Endothelial cell of umbilical vein (primary cell): Measurements from ENCODE around the gene CBL. TPM values are rescaled to one million over a fixed set of nuclear protein-coding genes. Genes with fewer than 3 reads are reported as not detected.

Source experiments
- BruUV-seq: library from RNA; stranded (reverse); fragments of 400-500 nt; replicated peaks from 2 replicates; lab custom pipeline; 2021; lab: Mats Ljungman, UMichigan
- CTCF ChIA-PET: fragments of 300-600, 350-600 bp; sonication (Branson Sonifier 250); formaldehyde crosslinking; loops from one replicate; lab custom pipeline; 2021; ENCODE audit warnings: antibody characterized with exemption, inconsistent platforms; lab: Charles Lee
- POLR2A ChIA-PET: fragments of 300-600, 350-600 bp; sonication (Branson Sonifier 250); formaldehyde crosslinking; loops from one replicate; lab custom pipeline; 2021; ENCODE audit warnings: antibody characterized with exemption, inconsistent platforms; lab: Charles Lee
- DNase-seq: peaks from one replicate; pipeline ENCODE4 v3.0.0-alpha.2; 2011; ENCODE audit warnings: low read depth, low spot score
- FAIRE-seq: peaks from 2 replicates; lab custom pipeline; 2011; peaks lifted over from hg19 to GRCh38; lab: Jason Lieb, UNC
- H2AFZ ChIP-seq: 2 replicates; pipeline ENCODE4 v1.6.0; 2012; ENCODE audit warnings: low read depth, low read length, control low read depth, inconsistent platforms
- H3K27ac ChIP-seq: 2 replicates; pipeline ENCODE4 v1.5.1; 2011; ENCODE audit warnings: low read depth, mild to moderate bottlenecking, control low read depth, low read length, moderate library complexity; ENCODE audit not compliant: insufficient read depth
- H3K27me3 ChIP-seq, 2 experiments: 2 replicates each; pipeline versions ENCODE4 v1.6.0 to v1.6.1; 2011; ENCODE audit warnings: low read length in 2 of 2, mixed read lengths in 1 of 2; ENCODE audit not compliant: control insufficient read depth in 2 of 2, insufficient read depth in 2 of 2
- H3K36me3 ChIP-seq, 2 experiments: 2 replicates in 1 of 2; 3 replicates in 1 of 2; pipeline ENCODE4 v1.5.1; 2011; ENCODE audit warnings: low read length in 2 of 2, mild to moderate bottlenecking in 1 of 2, moderate library complexity in 1 of 2; ENCODE audit not compliant: control insufficient read depth in 2 of 2, insufficient read depth in 2 of 2; ENCODE audit errors: extremely low read depth in 1 of 2
- H3K4me1 ChIP-seq: 3 replicates; pipeline ENCODE4 v1.5.1; 2011; ENCODE audit warnings: mild to moderate bottlenecking, low read length; ENCODE audit not compliant: control insufficient read depth, insufficient read depth; ENCODE audit errors: extremely low read depth
- H3K4me2 ChIP-seq: 2 replicates; pipeline ENCODE4 v1.6.1; 2011; ENCODE audit warnings: low read length, control low read depth, mixed read lengths; ENCODE audit not compliant: insufficient read depth
- H3K4me3 ChIP-seq, 3 experiments: fragments of 200-600 bp in 1 of 3; sonication (generic), shearing (Covaris generic) in 1 of 3; replicated peaks in 1 of 3; 2 replicates each; pipeline ENCODE4 v1.5.1; 2011 to 2016; ENCODE audit warnings: control low read depth in 3 of 3, low read length in 3 of 3, mild to moderate bottlenecking in 2 of 3, inconsistent platforms in 1 of 3, low read depth in 1 of 3, moderate library complexity in 1 of 3; ENCODE audit not compliant: insufficient read depth in 1 of 3
- H3K79me2 ChIP-seq: 2 replicates; pipeline ENCODE4 v1.6.0; 2012; ENCODE audit warnings: low read length, inconsistent platforms; ENCODE audit not compliant: control insufficient read depth, insufficient read depth
- H3K9ac ChIP-seq: replicated peaks from 2 replicates; pipeline ENCODE3; 2011; ENCODE audit warnings: low read length, control low read depth; ENCODE audit not compliant: insufficient read depth; ENCODE audit errors: extremely low read depth
- H3K9me1 ChIP-seq: replicated peaks from 3 replicates; pipeline ENCODE4 v1.6.0; 2011; ENCODE audit warnings: mild to moderate bottlenecking, low read length; ENCODE audit not compliant: control insufficient read depth, insufficient read depth; ENCODE audit errors: extremely low read depth
- H3K9me3 ChIP-seq: replicated peaks from 2 replicates; pipeline ENCODE4 v1.5.1; 2012; ENCODE audit warnings: low read length, inconsistent platforms; ENCODE audit not compliant: control insufficient read depth, insufficient read depth
- H4K20me1 ChIP-seq: replicated peaks from 2 replicates; pipeline ENCODE3; 2011; ENCODE audit warnings: mild to moderate bottlenecking, low read length; ENCODE audit not compliant: control insufficient read depth, insufficient read depth; ENCODE audit errors: extremely low read depth
- CTCF ChIP-seq, 2 donors: IDR thresholded peaks; 1 replicate in 1 of 2; 2 replicates in 1 of 2; pipeline ENCODE4 v1.5.1; 2011; ENCODE audit warnings: low read length in 2 of 2, mild to moderate bottlenecking in 2 of 2, moderate library complexity in 2 of 2, control low read depth in 1 of 2, inconsistent platforms in 1 of 2, low read depth in 1 of 2; ENCODE audit not compliant: insufficient read depth in 1 of 2; ENCODE audit errors: extremely low read depth in 1 of 2
- EZH2 ChIP-seq: IDR thresholded peaks from 2 replicates; pipeline ENCODE4 v1.6.1; 2012; ENCODE audit warnings: borderline replicate concordance, low read depth, mild to moderate bottlenecking, moderate library complexity, low read length, inconsistent platforms; ENCODE audit not compliant: severe bottlenecking
- FOS ChIP-seq: IDR thresholded peaks from 2 replicates; pipeline ENCODE4 v1.6.1; 2011; ENCODE audit warnings: mild to moderate bottlenecking, low read length, moderate library complexity, borderline replicate concordance; ENCODE audit not compliant: insufficient read depth
- GATA2 ChIP-seq: IDR thresholded peaks from 2 replicates; pipeline ENCODE4 v1.7.0; 2011; ENCODE audit warnings: low read depth, mild to moderate bottlenecking, moderate library complexity, mixed read lengths, low read length; ENCODE audit not compliant: insufficient read length, insufficient read depth
- JUN ChIP-seq: IDR thresholded peaks from 2 replicates; pipeline ENCODE4 v1.6.1; 2011; ENCODE audit warnings: borderline replicate concordance, low read depth; ENCODE audit not compliant: insufficient read length, insufficient read depth
- MAX ChIP-seq: IDR thresholded peaks from 2 replicates; pipeline ENCODE4 v1.6.1; 2011; ENCODE audit not compliant: insufficient read depth, insufficient read length
- MYC ChIP-seq: IDR thresholded peaks from one replicate; pipeline ENCODE4 v1.6.1; 2011; ENCODE audit warnings: mild to moderate bottlenecking, low read depth, low read length
- POLR2A ChIP-seq: IDR thresholded peaks from 2 replicates; pipeline ENCODE4 v1.6.1; 2012; ENCODE audit warnings: low read depth, mild to moderate bottlenecking, control low read depth, low read length
- POLR2AphosphoS5 ChIP-seq: IDR thresholded peaks from 2 replicates; pipeline ENCODE4 v1.6.1; 2012; ENCODE audit warnings: low read depth, mild to moderate bottlenecking, control low read depth, low read length, moderate library complexity; ENCODE audit not compliant: insufficient read depth
- dilution Hi-C: fragments of 300-500 bp; cut with MboI; formaldehyde crosslinking; loops from one replicate; pipeline ENCODE4 v1.15.0; 2019; ENCODE audit warnings: low sequenced_read_pairs; ENCODE audit not compliant: extremely low pct_ligation_motif_present
- intact Hi-C: fragments of 100-400 bp; cut with micrococcal nuclease; formaldehyde crosslinking; loops from one replicate; pipeline ENCODE4 v1.10.0; 2022
- polyA plus RNA-seq, 4 experiments: library from polyadenylated mRNA; depleted of rRNA in 3 of 4; stranded (reverse) in 3 of 4; unstranded in 1 of 4; fragments of >200 nt; gene quantifications; 2 replicates each; pipeline versions ENCODE4 v1.2.1 to v1.2.3, GENCODE V29; 2011 to 2012; ENCODE audit warnings: missing spikeins in 1 of 4
- total RNA-seq: library from RNA; stranded (reverse); gene quantifications from 2 replicates; pipeline ENCODE4 v1.2.3, GENCODE V29; 2021

CBL gene
- total and polyA plus RNA-seq, 2 donors (not counting 3 experiments of a cell fraction or from before 2014, with no cell fraction given) = 15.5 to 41.5 TPM

- Histone ChIP-seq H3K9ac (no peak overlapping the region), H3K27me3 (no peaks in the 10 kb centered on the region), H3K4me3 (no peak overlapping the region), H2AFZ (no peak overlapping the region), H3K9me3 (no peaks in the 10 kb centered on the region), H3K9me1 (no peaks in the 10 kb centered on the region), H4K20me1 (no peaks in the 10 kb centered on the region), H3K27ac (no peak overlapping the region), H3K4me1 (no peaks in the 10 kb centered on the region), H3K4me2 (no peak overlapping the region), H3K36me3 (peaks cover 8 to 11% of the 10 kb centered on the region in 2 experiments), H3K79me2 (no peaks in the 10 kb centered on the region)
- ChIA-PET CTCF (interaction anchor here (0.7 to 1.8 kb wide), 2 partner anchors 30 to 31 kb away, joined by 3 to 4 read pairs; no protein-coding TSS in a partner anchor), POLR2A (no interaction called here)
- DNase-seq (no peak), FAIRE-seq (no peak)
- dilution Hi-C loops = no loop called here
- no TSS peak for BruUV-seq
- intact Hi-C loops = no loop called here
- no peak for TF ChIP-seq JUN
- TF ChIP-seq CTCF (IDR thresholded peaks at IDR 0.05; ENCODE audit: extremely low read depth in 1 of 2, insufficient read depth in 1 of 2, low read depth in 1 of 2, low read length in 2 of 2) = no peak
- TF ChIP-seq FOS = no peak
- TF ChIP-seq EZH2 = no peak
- no peak for TF ChIP-seq GATA2
- TF ChIP-seq MYC = no peak
- no peak for TF ChIP-seq MAX
- TF ChIP-seq POLR2A = no peak
- no peak for TF ChIP-seq POLR2AphosphoS5
Measured at GRCh38 chr11:119293461-119293860, 87.3 kb downstream of the CBL start.
